Activated CD4-positive, alpha-beta T cell treated with anti-CD3 and anti-CD28 coated beads for 24 hours (primary cell): ENCODE results near the gene GASK1B.

Experiments used
- DNase-seq, 2 donors: peaks; one replicate each; pipeline ENCODE4 v3.0.0-alpha.2; 2020; ENCODE audit warnings: low read depth in 2 of 2

GASK1B gene

DNA sequence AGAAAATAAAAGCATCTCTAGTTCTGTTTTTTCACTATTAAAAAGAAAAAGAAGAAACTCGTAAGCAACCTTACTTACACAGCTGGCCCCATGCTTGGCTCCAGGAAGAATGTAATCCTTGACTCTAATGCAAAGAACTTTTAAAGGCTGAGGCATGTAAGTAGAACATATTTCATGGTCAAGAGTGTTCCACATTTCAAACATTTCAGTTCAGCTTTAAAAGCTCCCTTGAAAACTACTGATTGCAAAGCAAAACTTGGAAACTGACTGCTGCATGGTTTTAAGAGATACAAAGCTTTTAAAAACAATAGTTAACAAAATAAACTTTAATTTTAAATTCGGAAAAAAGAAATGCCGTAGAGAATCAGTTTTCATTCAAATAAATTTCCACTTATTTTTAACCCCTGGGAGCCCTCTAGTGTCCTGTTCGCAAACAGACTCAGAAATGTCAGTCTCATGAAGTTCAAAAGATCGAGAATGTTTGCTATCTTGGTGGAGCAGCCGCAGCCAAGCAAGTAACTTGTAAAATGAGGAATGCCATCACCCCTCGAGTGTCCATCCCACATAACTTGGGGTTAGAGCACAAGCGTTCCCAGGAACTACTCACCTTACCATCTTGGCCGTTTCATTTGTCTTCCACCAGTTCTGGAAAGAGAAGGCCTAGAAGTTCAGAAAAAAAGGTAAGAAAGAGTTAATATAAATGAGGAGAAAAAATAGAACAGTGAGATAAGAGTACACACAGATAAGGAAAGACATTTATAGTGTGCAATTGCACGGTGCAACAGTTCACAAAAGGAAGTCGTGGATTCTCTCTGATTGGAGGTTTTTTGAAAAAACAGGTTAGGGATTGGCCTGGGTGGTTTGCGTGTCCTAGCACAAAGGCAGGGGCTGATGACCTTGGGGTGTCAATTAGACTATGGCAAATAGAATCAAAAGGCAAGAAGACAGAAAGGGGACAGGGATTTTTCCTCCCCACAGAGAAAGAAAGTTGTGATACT lies at the start of gene GASK1B:
GASK1B (minus strand) TSS at position 765 of the 998 bp plus-strand sequence. CDS start 1,650 bp downstream, outside the sequence.
- no peak for DNase-seq

DNA sequence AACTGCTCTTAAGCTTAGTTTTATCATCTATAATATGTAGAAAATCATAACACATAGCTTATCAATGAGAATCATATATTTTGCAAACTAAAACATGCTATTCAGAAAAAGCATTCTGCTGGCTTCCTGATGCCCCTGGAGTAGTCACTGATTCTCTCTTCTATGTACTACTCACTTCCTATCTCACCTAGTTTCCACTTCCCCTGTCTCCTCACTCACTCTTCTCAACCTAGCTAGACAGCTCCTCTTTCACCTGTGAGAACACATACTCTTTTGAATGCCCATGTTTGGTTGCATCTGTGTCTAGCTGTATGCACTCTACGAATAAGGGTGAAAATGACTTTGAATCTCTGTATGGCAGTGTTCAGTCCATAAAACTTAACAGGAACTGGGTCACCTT lies 46.8 kb upstream of the GASK1B start:
- no peak for DNase-seq

DNA sequence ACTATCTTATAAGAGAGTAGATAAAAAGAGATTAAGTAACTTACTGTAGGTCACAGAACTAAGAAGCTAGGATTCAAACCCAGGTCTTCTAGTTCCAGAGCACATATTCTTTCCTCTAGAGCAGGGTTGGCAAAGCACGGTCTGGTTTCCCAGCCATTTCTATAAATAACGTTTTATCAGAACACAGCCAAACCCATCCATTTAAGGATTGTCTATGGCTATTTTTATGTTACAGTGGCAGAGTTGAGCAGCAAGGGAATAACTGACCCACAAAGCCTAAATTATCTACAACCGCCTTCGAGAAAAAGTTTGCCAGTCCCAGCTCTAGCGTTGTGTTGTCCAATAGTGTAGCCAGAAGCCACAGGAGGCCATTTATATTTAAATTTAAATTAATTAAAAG lies 44.9 kb upstream of the GASK1B start:
- DNase-seq, result no peak

DNA sequence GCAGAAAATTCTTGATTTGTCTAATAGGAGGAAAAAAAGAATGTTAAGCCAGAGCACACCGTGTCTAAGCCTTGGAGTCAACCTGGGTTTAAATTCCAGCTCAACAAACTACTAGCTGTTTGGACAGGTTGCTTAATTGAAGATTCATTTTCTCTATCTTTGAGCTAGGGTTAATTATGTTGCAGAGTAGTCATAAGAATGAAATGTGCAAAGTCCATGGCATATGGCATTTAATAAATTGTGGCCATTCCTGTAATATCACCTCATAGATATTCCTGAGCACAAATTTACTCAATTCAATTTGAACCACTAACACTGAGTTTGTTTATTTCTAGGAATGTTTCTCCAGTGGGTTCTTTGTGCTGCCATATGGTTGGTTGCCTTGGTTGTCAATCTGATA lies 42.0 kb upstream of the GASK1B start:
- no peak for DNase-seq

DNA sequence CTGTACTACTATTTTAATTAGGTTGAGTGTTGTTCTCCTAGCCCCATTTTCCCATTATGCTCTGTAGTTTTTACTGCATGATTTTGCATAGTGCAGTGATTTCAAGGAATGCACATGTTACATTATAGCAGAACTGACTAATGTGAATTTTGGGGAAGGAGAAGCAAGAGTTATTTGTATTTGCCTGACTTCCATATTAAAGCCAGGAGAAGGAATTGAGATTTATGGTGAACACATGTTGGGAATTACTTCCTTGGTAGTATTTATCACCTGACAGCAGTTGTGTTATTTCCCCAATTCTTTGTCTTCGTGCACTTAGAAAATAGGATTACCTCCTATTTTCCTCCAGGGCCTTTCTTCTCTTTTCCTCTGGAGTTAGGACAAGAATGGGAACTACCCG lies 40.6 kb upstream of the GASK1B start:
- no peak for DNase-seq

DNA sequence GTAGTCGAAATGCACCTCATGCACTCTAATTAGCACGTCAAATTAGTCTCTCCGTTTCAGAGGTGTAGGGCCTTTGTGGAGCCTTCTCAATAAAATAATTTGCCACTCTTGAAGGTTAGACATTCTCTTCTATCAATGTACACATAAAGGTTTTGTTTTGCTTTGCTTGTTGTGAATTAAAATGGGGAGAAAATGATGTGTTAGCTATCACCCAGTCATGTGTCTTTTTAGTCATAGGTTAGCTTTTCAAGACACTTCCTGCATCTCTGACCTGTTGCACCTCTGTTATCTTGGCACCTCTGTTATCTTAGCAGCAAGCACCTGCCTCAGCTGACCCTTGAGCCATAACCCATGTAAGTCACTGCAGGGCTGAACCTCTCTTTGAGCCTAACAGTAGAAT lies 38.4 kb upstream of the GASK1B start:
- no peak for DNase-seq

DNA sequence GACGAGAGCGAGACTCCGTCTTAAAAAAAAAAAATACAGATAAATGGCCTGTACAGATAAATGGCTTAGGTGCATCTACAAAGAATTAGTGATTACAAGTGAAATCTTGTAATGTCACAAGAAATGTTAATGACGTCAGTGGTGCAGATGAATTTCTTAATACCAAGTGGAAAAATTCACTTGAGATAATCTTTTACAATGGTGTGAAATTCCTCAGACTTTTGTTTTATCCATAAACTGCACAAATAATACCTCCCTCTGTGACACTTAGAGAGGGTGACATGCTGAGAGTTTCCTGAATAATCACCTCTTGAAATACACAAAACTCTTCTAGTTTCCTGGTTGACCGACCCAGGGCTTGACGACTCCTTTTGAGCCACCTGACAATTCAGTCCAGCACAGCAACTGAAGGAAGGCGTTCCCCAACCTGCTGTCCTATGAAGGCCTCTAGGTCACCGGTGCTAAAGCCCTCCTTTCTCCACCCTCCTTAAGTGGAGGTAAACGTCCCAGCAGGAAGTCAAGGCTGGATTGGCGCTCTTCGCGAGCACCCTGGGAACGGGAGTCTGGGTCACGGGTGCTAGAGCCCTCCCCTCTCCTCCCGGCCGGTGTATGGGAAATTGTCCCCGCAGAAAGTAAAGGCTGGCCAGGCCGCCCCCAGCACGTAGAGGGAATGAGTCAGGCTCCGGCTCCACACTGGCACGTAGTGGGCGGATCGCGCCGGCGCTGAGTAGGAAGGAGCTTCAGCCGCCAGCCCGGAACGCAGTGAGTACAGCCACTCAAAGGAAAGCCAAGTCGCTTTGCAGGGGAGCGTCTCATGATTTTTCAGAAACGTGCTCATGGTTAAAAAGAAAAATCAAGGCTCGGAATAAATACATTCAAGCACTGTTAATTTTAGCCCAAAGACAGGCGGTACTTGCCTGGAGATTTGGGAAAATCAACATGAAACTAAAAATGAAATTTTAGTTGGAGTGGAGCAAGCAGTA lies 37.3 kb upstream of the GASK1B start, which contains the start of gene TMEM144:
TMEM144 (plus strand) TSS at position 662 of the 983 bp plus-strand sequence. CDS start 2,182 bp downstream, outside the sequence.
- peak; percentile 17 to 43 for DNase-seq

DNA sequence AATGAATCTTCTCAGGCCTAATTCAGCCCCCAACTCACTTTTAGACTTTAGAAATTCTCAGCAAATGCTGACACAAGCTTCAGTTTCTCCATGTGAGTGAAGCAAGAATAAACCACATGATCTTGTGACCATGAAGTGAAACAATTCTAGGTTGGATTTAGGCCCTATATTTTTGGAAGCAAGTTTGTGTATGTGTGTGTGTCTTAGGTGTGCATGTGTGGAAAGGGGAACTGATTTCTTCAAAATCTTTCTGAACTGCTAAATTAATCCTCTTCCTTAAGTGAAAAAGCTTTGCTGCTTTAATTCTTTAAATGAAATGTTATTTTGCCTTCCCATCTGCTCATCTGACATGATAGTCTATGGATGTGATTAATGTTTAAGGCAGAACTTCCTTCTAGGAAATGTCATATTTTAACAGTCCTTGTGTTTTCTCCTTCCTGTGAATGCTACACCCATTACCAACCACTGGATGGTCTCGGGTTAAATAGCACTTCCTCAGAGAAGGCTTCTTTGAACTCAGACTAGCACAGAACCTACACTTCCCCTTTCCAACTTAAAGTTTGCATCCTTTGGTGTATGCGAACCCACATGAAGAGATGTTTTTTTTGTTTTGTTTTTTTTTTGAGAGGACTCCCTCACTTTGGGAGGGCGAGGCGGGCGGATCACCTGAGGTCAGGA lies 36.3 kb upstream of the GASK1B start:
- DNase-seq, result no peak

DNA sequence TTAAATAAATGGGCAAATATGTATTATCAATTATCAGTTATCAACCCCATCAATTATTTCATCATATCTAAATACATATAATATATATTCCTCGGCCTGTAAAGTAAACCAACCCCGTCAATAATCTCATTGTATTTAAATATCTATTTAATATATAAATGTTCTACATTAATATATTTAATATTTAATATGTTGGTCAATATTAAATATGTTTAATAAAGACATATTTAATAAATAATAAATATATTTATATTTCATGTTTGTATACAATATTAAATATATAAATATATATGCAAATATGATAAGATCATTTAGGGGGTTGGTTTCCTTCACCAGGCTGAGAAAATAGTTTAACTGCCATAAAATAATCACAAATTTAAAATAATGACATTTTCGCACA lies 31.1 kb upstream of the GASK1B start:
- no peak for DNase-seq

DNA sequence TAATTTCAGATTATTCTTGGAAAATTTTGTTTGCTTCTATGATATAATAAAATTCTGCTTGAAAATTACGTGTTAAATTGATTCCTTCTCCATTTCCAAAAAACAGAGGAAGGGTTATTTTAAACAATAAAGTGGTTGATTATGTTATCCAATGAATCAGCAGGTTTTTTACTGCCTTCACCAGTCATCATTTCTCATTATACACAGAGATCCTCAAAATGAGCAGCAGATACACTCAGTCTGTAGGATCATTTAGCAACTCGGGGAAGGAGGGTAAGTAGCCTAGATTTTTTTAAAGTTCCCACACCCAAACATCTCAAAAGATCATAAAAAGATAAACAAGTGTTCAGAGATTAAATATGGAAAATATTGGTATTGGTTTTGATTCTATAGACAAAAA lies 30.6 kb upstream of the GASK1B start:
- DNase-seq, result no peak

DNA sequence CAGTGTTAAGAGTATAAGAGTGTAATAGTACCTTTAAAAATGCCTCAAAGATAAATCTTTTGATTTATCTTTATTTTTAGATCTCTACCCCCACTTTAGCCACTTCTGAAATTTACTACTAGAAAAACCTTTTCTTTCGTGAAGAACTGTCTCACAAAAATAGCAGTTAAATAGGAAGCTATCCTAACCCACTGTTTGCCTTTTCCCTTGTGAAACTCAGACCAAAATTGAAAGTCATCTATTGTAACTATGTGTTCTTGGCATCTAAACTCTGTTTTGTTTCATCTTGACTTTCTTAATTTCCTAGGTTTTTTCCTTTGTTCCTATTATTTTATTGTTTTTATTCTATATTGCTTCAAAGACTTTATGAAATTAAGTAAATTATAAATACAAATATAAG lies 29.7 kb upstream of the GASK1B start:
- DNase-seq, result no peak

DNA sequence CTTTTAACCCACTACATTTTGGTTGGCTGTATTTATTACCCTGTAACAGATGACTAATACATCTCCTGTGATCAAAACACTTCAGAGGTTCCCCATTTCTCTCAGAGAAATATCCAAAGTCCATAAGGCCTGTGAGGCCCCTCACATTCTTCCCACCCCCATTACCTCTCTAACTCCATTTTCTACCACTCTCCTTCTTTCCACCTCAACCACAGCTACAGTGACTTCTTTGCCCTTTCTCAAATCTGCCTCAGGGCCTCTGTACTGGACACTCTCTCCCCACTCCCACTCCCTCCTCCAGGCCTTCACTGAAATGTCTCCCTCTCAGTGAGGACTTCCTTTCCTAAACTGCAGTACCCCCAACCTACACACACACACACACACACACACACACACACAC lies 29.1 kb upstream of the GASK1B start:
- DNase-seq, result no peak

DNA sequence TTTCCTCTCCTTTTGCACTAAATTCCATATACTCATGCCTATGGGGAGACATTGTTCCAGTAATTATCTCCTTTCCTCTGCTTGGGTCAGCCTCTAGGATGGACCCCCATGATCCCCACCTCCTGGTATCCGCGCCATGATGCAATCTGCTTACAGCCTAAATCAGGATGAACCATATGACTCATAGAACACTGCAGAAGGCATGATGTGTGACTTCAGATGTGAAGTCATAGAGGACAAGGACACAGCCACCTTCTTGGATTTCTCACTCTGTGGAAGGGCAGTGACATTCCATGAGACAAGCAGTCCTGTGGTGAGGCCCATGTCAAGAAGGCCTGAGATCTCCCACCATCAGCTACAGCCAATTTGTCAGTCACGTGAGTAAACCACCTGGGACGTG lies 28.5 kb upstream of the GASK1B start:
- no peak for DNase-seq

DNA sequence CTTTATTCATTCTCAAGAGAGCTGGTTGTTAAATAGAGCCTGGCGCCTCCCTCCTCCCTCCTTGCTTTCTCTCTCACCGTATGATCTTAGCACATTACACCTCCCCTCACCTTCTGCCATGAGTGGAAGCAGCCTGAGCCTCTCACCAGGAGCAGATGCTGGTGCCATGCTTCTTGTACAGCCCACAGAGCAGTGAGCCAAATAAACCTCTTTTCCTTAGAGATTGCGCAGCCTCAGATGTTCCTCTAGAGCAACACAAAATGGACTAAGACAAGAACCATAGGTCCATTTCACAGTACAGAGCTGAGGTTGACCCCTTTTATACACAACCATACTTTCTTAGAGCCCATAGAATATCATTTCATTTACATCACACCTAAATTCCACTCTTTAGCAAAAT lies 27.4 kb upstream of the GASK1B start:
- DNase-seq, result no peak

DNA sequence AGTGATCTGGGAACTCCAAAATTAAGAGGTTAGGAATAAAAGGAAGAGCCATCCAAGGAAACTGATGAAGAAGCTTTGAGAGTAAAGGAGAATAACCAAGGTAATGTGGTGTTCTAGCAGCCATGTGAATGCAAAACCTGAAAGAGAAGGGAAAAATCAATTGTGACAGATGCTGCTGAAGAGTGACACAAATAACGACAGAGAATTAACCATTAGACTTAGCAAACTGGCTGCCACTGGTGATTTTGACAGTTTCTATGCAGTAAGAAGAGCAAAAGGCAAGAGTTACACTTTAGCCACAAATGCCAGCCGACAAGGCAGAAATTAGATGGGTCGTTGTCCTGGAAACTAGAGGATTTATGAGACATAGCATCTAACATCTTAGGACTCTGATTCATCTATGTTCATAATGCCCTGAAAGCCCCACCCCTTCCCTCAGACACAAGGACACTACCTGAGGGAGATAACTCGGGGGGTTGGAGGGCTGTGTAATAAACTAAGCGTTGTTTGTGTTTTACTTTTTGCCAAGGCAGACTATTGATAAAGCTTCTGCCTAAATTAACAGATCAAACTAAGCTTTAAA lies 24.5 kb upstream of the GASK1B start:
- no peak for DNase-seq

DNA sequence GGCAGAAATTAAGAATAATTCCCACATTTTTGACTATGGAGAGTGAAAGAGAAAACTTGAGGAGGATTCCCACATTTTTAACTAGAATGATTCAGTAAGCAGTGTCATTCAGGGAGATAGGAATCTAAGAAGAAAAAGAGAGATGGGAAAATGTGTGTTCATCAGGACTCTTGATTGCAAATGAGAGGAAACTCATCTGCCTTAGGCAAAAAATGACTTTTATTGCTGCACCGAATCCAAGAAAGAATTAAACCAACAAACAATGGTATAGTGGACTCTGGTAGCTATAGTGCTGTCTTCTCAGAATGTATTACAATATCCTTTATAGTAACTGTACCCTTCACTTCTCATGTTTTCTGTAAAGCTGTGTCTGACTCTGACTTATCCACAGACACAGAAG lies 22.5 kb upstream of the GASK1B start:
- no peak for DNase-seq

DNA sequence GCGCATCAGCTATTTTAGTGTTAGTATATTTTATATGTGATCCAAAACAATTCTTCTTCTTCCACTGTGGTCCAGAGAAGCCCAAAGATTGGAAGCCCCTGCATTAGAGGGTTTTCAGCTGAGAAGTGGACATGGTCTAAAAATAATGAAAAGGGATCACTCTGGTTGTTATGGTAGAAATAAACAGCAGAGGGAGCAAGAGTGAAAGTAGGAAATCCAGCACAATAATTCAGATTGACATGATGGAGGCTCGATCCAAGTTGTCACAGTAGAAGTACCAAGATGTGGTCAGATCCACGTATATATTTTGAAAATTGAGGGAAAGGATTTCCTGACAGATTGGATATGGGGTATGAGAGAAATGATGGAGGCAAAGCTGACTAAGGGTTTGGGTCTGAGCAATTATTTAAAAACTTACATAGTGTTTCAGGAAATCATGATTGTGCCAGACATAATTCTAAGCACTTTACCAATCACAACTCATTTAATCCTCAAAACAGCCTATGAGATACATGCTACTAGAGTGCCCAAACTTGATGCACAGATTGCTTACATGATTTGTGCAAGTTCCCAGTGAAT lies 20.4 kb upstream of the GASK1B start:
- DNase-seq, result no peak

DNA sequence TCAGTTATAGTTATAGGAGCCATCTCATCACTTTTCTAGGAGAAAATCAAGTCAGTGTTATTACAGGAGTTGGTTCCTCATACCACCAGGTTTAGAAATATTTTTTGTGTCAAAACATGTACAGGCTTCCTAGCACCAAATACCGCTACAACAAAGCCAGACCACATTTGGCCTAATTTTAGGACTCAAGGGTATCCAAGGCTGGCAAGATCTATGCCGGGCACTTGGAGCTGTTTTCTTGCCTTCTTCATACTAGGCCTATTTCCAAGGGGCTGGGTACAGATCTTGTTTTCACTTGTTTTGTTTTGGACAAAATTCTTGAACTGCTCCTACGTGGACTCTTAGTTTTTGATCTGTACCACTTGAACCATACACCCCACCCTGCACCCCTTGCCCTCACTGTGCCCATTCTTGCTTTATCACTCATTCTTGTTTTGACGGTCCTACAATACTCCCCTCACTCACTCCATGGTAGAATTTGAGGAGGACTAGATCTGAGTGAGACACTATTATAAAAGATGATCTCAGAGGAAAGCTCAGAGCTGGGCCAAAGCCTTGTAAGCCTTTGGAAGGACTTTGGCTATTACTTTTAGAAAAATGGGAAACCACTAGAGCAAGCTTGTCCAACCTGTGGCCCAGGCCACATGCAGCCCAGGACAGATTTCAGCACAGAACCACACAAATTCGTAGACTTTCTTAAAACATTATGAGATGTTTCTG lies 19.8 kb upstream of the GASK1B start:
- DNase-seq, result no peak

DNA sequence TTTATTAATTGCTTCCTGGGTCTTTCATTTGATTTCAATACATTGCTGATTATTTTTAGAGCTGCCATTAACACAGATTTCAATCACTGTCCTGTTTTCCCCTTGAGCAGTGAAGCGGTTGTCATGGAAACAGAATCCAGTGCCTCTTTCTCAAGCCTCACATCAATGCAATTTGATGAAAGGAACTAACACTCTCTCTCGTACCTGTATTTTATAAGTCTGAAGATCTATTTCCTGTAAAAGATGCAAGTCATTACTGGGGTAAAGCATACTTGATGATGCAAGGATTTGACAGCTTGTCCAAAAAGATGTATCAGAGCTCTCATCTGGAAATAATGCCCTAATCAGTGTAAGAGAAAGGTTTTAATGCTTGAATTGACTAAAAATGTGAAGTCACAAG lies 17.9 kb upstream of the GASK1B start:
- DNase-seq, result no peak

DNA sequence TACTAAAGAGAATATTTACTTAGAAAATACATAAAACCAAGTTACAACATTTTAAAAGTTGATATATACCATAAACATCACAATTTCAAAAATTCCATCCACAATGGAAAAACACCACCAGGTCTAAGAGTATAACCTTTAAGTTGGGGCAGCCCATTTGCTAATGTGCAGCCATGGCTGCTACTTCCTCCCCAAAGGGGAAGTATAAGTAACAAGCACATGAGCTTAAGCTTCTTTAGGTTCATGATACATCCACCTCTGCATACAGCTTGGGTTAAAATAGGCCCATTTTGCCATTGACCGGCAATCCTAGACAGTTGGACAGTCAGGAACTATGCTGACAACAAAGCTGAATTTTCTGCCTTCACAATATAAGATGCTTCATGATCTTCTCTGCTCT lies 16.6 kb upstream of the GASK1B start:
- DNase-seq, result no peak
